Activated CD8-positive, alpha-beta memory T cell treated with anti-CD3 and anti-CD28 coated beads, Interleukin-2, amount 50 U/mL, for 1 hour (primary cell): ENCODE data around the gene KRTAP26-1.

Experiments
- DNase-seq: peaks from one replicate; pipeline ENCODE4 v3.0.0-alpha.2; 2020; ENCODE audit errors: extremely low read depth

KRTAP26-1 gene

GRCh38 chr21:30271156-30271555, 49.0 kb downstream of the KRTAP26-1 start:
- DNase-seq = no peak

- no peak for DNase-seq
Observed at GRCh38 chr21:30269803-30270530, 50.1 kb downstream of the KRTAP26-1 start.
